Vagina (tissue), 2 donors: ENCODE results near the gene TMCO5A.

Experiments
- CTCF ChIP-seq, 3 experiments: fragments of 450-650 bp in 2 of 3; fragments of 200-600 bp in 1 of 3; sonication (generic) in 1 of 3; IDR thresholded peaks; one replicate each; pipeline ENCODE4 v1.5.1; 2017 to 2019; ENCODE audit warnings: antibody characterized with exemption in 3 of 3, mild to moderate bottlenecking in 2 of 3, moderate library complexity in 2 of 3
- POLR2A ChIP-seq, 2 donors: fragments of 450-650 bp; IDR thresholded peaks; one replicate each; pipeline ENCODE4 v1.6.1; 2017; ENCODE audit warnings: antibody characterized with exemption in 2 of 2, mild to moderate bottlenecking in 2 of 2, moderate library complexity in 2 of 2
- POLR2AphosphoS5 ChIP-seq, 2 donors: sonication (generic); formaldehyde crosslinking; IDR thresholded peaks; one replicate each; pipeline ENCODE4 v1.9.0; 2017; ENCODE audit warnings: antibody characterized with exemption in 2 of 2, mild to moderate bottlenecking in 2 of 2, low read depth in 1 of 2; ENCODE audit not compliant: insufficient read depth in 1 of 2

DNA sequence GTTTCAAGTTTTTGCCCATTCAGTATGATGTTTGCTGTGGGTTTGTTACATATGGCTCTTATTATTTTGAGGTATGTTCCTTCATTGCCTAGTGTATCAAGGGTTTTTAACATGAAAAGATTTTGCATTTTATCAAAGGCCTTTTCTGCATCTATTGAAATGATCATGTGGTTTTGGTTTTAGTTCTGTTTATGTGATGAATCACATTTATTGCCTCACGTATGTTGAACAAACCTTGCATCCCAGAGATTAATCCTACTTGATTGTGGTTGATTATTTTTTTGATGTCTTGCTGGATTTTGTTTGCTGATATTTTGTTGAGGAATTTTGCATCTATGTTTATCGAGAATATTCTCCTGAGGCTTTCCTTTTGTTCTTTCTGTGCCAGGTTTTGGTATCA, 39.4 kb downstream of the TMCO5A start:
- TF ChIP-seq POLR2AphosphoS5 (IDR thresholded peaks at IDR 0.05; ENCODE audit: insufficient read depth in 1 of 2, low read depth in 1 of 2), result no peak
- TF ChIP-seq POLR2A (IDR thresholded peaks at IDR 0.05), result no peak
- TF ChIP-seq CTCF (IDR thresholded peaks at IDR 0.05), result no peak
